GM21717 (cell line): ENCODE measurements around the gene ASB8.

ENCODE experiments used
- ATAC-seq: cut with Tn5 transposase; IDR thresholded peaks from one replicate; pipeline ENCODE4 v1.9.1; 2021; ENCODE audit warnings: mild to moderate bottlenecking, moderate library complexity; ENCODE audit not compliant: unreplicated experiment

Gene ASB8

DNA sequence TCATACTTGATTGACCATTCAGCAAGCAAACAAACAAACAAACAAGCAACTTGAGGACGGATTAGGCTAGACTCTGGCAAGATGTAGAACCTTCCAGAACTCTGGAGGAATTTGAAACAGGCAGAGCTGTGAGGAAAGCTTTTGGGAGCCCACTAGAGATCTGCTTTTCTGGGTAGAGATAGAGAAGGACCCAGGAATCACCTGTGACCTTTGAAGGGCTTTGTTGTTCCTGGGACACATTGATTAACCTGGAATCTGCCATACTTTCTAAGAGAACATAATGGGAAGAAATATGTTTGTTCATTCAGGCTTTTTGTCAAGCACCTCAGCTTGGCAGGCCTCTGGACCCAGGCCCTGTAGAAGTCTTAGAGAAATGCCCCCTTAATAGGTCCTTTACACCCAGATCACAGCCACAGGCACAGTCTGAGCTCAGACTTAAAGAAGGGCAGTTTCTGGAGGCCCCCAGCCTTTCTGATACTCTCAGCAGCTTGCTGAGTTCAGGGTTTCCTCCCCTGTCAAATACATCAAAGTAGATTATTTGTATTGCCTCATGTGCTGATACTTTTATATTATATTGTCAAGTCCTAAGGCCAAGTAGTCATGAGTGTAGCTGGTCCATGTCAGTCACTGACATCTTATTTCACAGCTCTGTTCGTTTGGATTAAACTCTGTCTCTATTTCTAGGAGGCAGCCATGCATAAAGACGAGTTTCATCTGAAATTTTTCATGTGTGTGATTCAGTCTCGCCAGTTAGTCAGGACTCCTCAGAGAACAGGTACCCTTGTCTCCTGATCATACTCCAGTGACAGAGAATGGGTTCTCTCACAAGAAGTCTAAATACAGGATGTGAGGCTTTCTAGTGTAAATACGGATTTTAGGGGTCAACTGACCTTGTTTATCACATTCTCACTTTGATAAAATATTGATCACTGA is 50.4 kb downstream of the ASB8 start:
- ATAC-seq, result no peak

DNA sequence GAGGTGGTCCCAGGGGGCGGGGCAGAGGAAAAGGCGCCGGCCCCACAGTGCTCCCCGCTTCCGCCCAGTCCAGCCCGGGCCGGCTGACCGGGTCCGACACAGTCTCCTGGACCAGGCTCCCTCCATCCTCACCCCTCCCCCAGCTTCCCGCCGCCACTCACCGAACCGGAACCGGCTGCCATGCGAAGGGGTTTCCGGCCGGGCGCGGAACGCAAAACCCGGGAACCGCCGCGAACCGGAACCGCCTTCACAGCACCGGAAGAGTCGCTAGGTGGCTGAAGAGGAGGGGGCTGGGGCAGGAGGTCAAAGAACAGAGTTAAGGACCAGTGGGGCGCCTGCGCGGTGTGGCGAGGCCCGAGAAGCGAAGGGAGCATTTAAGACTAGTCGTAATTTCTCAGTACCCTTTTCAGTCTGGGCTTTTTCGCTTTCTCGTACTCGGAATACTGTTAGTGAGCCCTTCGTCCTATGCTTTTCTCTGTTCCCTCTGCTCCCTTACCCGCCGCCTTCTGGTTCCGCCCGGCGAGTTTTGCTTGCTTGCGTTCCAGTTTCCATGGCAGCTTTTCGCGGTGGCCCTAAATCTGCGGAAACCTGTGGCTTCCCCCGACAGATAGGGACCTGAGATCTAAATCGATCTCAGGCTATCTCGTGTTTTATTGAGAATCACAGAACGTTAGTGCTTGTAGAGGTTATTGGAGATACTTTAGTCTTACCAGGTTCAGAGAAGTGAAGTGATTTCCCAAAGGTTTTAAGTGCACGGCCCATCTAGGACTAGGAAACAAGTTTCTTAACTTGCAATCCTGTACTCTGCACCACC is 51.2 kb downstream of the ASB8 start, which contains the start of gene SENP1:
Gene SENP1, minus strand, starts transcription at position 213 of the 814 bp plus-strand sequence. CDS start 4,607 bp downstream, outside the sequence.
- peak; percentile 64 for ATAC-seq

DNA sequence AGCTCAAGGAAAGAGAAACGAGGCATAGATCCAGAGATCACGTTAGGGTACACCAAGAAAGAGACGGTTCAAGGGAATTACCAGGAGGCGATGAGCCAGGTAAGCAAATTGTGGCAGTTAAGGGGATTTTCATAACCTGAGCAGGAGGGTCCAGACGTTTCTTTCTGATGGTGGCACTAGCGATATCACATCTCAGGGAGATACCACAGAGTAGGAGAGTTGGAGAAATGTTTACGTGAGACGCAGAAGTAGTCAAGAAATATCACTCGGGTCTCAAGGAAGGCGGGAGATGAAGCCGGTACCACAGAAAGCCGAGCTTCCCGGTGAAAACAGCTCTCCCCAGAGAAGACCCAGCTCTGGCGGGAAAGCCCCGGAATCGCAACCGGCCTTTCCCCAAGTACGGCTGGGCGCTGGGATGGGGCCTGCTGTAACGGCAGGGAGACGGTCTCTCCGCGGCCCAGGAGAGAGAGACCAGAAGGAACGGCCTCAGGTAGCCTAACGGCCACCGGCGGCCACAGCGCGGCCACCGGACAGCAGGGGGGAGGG is 51.9 kb downstream of the ASB8 start:
- peak; percentile 34 for ATAC-seq

DNA sequence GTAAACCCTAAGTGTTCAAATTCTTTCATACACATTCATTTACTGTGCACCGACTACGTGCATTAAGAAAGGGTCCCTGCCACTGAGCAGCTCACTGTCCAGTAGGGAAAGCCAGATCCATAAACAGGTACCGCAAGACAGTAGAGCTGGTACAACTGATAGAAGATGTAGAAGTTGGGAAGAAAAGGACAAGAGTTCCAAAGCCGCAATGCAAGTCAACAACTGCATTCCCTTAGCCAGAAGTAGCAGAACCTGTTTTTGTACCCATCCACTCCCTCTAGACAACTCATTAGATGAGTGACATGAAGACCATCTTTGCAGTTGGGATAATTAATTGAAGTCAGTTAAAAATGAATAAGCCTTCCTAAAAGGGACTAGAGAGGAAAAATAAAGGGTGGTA is 52.8 kb downstream of the ASB8 start:
- no peak for ATAC-seq
